Panc1 (cell line): ENCODE data around the gene UTS2R. TPM values are rescaled to one million over a fixed set of nuclear protein-coding genes. Genes with fewer than 3 reads are reported as not detected.

ENCODE experiments used
- ATAC-seq: fragments of 200-7000 bp; cut with Tn5 transposase; 2 replicates; pipeline ENCODE4 v1.9.1; 2020; ENCODE audit warnings: mild to moderate bottlenecking, moderate library complexity
- BruUV-seq: library from RNA; stranded (reverse); fragments of 400-500 nt; replicated peaks from 2 replicates; lab custom pipeline; 2021; lab: Mats Ljungman, UMichigan
- CTCF ChIA-PET: fragments of 300-600 bp; sonication (Branson Sonifier 250); formaldehyde crosslinking; loops from one replicate; lab custom pipeline; 2022; ENCODE audit warnings: antibody characterized with exemption; lab: Charles Lee
- POLR2A ChIA-PET: fragments of 300-600 bp; sonication (Branson Sonifier 250); formaldehyde crosslinking; loops from one replicate; lab custom pipeline; 2022; ENCODE audit warnings: antibody characterized with exemption; lab: Charles Lee
- DNase-seq: peaks from one replicate; pipeline ENCODE4 v3.0.0-alpha.2; 2010; ENCODE audit warnings: low read depth, low spot score
- H3K27ac ChIP-seq: 2 replicates; pipeline ENCODE4 v1.5.1; 2011; ENCODE audit warnings: mild to moderate bottlenecking, low read length, inconsistent platforms
- H3K27me3 ChIP-seq: fragments of 200-500 bp; sonication (Bioruptor generic); 2 replicates; pipeline ENCODE4 v1.6.0; 2014; ENCODE audit warnings: low read length, inconsistent platforms; ENCODE audit not compliant: control insufficient read depth, insufficient read depth
- H3K36me3 ChIP-seq: fragments of 200-500 bp; sonication (Bioruptor generic); 2 replicates; pipeline ENCODE4 v1.5.1; 2014; ENCODE audit warnings: inconsistent platforms, mild to moderate bottlenecking, low read length, moderate library complexity; ENCODE audit not compliant: control insufficient read depth, insufficient read depth
- H3K4me1 ChIP-seq: 2 replicates; pipeline ENCODE4 v1.5.1; 2011; ENCODE audit warnings: inconsistent platforms, mild to moderate bottlenecking, low read length, moderate library complexity; ENCODE audit not compliant: control insufficient read depth, insufficient read depth
- H3K4me3 ChIP-seq, 2 experiments: 2 replicates each; pipeline ENCODE4 v1.5.1; 2011 to 2012; ENCODE audit warnings: low read depth in 2 of 2, low read length in 2 of 2, mild to moderate bottlenecking in 2 of 2, inconsistent platforms in 1 of 2, moderate library complexity in 1 of 2
- H3K9me3 ChIP-seq: fragments of 200-500 bp; sonication (Bioruptor generic); 2 replicates; pipeline ENCODE4 v1.5.1; 2014; ENCODE audit warnings: low read depth, mild to moderate bottlenecking, inconsistent platforms, low read length, moderate library complexity; ENCODE audit not compliant: control insufficient read depth, insufficient read depth
- POLR2AphosphoS5 ChIP-seq: IDR thresholded peaks from 2 replicates; pipeline ENCODE4 v1.6.1; 2012; ENCODE audit warnings: mild to moderate bottlenecking, low read depth, low read length, moderate library complexity
- REST ChIP-seq, 2 experiments: IDR thresholded peaks; 2 replicates each; pipeline ENCODE4 v1.6.1; 2011 to 2012; ENCODE audit warnings: low read depth in 2 of 2, control low read depth in 1 of 2, low read length in 1 of 2, mild to moderate bottlenecking in 1 of 2, moderate library complexity in 1 of 2; ENCODE audit not compliant: insufficient read depth in 1 of 2
- SIN3A ChIP-seq: IDR thresholded peaks from 2 replicates; pipeline ENCODE4 v1.6.1; 2012; ENCODE audit warnings: low read depth, mild to moderate bottlenecking, low read length, moderate library complexity, borderline replicate concordance; ENCODE audit not compliant: insufficient read depth
- TCF7L2 ChIP-seq: IDR thresholded peaks from 2 replicates; pipeline ENCODE4 v1.6.1; 2011; ENCODE audit warnings: mild to moderate bottlenecking, low read depth, low read length, inconsistent platforms
- in situ Hi-C: cut with HindIII; loops from 2 replicates; pipeline ENCODE4 v1.10.0; 2016; ENCODE audit warnings: low sequenced_read_pairs, low pct_unique_long_range_greater_than_20kb
- intact Hi-C: fragments of 100-400 bp; cut with micrococcal nuclease; formaldehyde crosslinking; loops from one replicate; pipeline ENCODE4 v1.10.0; 2022; ENCODE audit not compliant: unreplicated experiment
- total RNA-seq: library from RNA; stranded (reverse); gene quantifications from one replicate; pipeline ENCODE4 v1.2.1, GENCODE V29; 2021; ENCODE audit not compliant: unreplicated experiment
- TF ChIP-seq, protein P1 (sequence below): fragments of 450-650 bp; IDR thresholded peaks from 2 replicates; pipeline ENCODE4 v1.5.1; 2017; ENCODE audit warnings: mild to moderate bottlenecking

The UTS2R gene
- total RNA-seq, 1 experiment from 2014 or later: 0.39 TPM

- no peak for TF ChIP-seq REST (IDR thresholded peaks at IDR 0.05; ENCODE audit: insufficient read depth in 1 of 2, low read depth in 2 of 2, low read length in 1 of 2)
- TF ChIP-seq, protein P1, sequence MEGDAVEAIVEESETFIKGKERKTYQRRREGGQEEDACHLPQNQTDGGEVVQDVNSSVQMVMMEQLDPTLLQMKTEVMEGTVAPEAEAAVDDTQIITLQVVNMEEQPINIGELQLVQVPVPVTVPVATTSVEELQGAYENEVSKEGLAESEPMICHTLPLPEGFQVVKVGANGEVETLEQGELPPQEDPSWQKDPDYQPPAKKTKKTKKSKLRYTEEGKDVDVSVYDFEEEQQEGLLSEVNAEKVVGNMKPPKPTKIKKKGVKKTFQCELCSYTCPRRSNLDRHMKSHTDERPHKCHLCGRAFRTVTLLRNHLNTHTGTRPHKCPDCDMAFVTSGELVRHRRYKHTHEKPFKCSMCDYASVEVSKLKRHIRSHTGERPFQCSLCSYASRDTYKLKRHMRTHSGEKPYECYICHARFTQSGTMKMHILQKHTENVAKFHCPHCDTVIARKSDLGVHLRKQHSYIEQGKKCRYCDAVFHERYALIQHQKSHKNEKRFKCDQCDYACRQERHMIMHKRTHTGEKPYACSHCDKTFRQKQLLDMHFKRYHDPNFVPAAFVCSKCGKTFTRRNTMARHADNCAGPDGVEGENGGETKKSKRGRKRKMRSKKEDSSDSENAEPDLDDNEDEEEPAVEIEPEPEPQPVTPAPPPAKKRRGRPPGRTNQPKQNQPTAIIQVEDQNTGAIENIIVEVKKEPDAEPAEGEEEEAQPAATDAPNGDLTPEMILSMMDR: no peak
- no peak for TF ChIP-seq POLR2AphosphoS5
- no peak overlapping the region for H3K4me3 ChIP-seq
- ATAC-seq: no peak
- no peak for DNase-seq
- in situ Hi-C loops: no loop called here
- H3K36me3 ChIP-seq: no peaks in the 10 kb centered on the region
- no peaks in the 10 kb centered on the region for H3K9me3 ChIP-seq
- CTCF ChIA-PET: no interaction called here
- no peak overlapping the region for H3K27ac ChIP-seq
- intact Hi-C loops: no loop called here
- BruUV-seq: no TSS peak
- peaks cover 52% of the 10 kb centered on the region for H3K4me1 ChIP-seq
- H3K27me3 ChIP-seq: no peaks in the 10 kb centered on the region
- POLR2A ChIA-PET: no interaction called here
Measured at GRCh38 chr17:82382933-82383255, 11.3 kb downstream of the UTS2R start.

- ChIA-PET POLR2A (no interaction called here), CTCF (interaction anchor here (0.7 kb wide), 1 partner anchor 8 kb away, joined by 4 read pairs; no protein-coding TSS in a partner anchor)
- H3K27ac ChIP-seq: peak overlapping the region; percentile 84; the same call in 1 of the 2 replicates
- BruUV-seq: no TSS peak
- H3K36me3 ChIP-seq: no peaks in the 10 kb centered on the region
- H3K4me3 ChIP-seq: no peak overlapping the region
- peaks cover 52% of the 10 kb centered on the region for H3K4me1 ChIP-seq
- TF ChIP-seq, protein P1: no peak
- TF ChIP-seq POLR2AphosphoS5 (no peak), REST (IDR thresholded peaks at IDR 0.05; ENCODE audit: insufficient read depth in 1 of 2, low read depth in 2 of 2, low read length in 1 of 2) (no peak), SIN3A (no peak), TCF7L2 (no peak)
- intact Hi-C loops (no loop called here), in situ Hi-C loops (no loop called here)
- no peaks in the 10 kb centered on the region for H3K9me3 ChIP-seq
- DNase-seq: no peak
- no peak for ATAC-seq
- H3K27me3 ChIP-seq: no peaks in the 10 kb centered on the region
Measured at GRCh38 chr17:82383411-82383810, 11.8 kb downstream of the UTS2R start.
